Measurements from ENCODE around the gene MYO18A.

MYO18A gene

GRCh38 chr17:29121442-29121841, 58.8 kb downstream of the MYO18A start:
- no peak overlapping the region for H3K23ac ChIP-seq (ENCODE audit: low read length in 2 of 2)
- H2AFZ ChIP-seq (ENCODE audit: low read depth, low read length): no peak overlapping the region
- H2BK5ac ChIP-seq (ENCODE audit: low read depth, low read length, poor library complexity, severe bottlenecking): no peak overlapping the region
- H3K4ac ChIP-seq (ENCODE audit: low read depth in 1 of 2, low read length in 2 of 2): no peak overlapping the region
- H3K79me1 ChIP-seq (replicated peaks; ENCODE audit: low read length, poor library complexity, severe bottlenecking): peaks cover 35% of the 10 kb centered on the region
- no peak overlapping the region for H4K91ac ChIP-seq (ENCODE audit: low read length)
- H3K36me3 ChIP-seq (ENCODE audit: control insufficient read depth in 1 of 2, insufficient read depth in 2 of 2, low read depth in 1 of 2, low read length in 2 of 2): peaks cover 50 to 58% of the 10 kb centered on the region in 2 experiments
- H2BK12ac ChIP-seq (ENCODE audit: low read length in 2 of 2): no peak overlapping the region
- no peak overlapping the region for H4K8ac ChIP-seq (ENCODE audit: low read length)
- peaks cover 18% of the 10 kb centered on the region for H3K4me1 ChIP-seq (ENCODE audit: control insufficient read depth, insufficient read depth, low read depth, low read length)
- no peaks in the 10 kb centered on the region for H3K9me3 ChIP-seq (ENCODE audit: control insufficient read depth, low read length)
- no peak overlapping the region for H2BK120ac ChIP-seq (ENCODE audit: low read depth, low read length)
- no peaks in the 10 kb centered on the region for H3K27me3 ChIP-seq (ENCODE audit: control insufficient read depth in 1 of 2, insufficient read depth in 1 of 2, low read length in 2 of 2)
- no peak overlapping the region for H3K4me2 ChIP-seq (ENCODE audit: low read length, poor library complexity, severe bottlenecking)
- no peak overlapping the region for H2AK5ac ChIP-seq (ENCODE audit: low read length, severe bottlenecking)
- WGBS: 93% methylated on average over 10 of the region's 10 CpGs
- H3K27ac ChIP-seq (ENCODE audit: low read length, poor library complexity, severe bottlenecking): no peak overlapping the region
- no peak overlapping the region for H3K14ac ChIP-seq (ENCODE audit: low read length in 2 of 2)
- no peak overlapping the region for H3K18ac ChIP-seq (ENCODE audit: low read depth in 1 of 2, low read length in 2 of 2)
- DNase-seq: no peak
- no peak overlapping the region for H3K4me3 ChIP-seq (ENCODE audit: insufficient read depth in 1 of 2, low read depth in 1 of 2, low read length in 2 of 2)
- no peak overlapping the region for H3K9ac ChIP-seq (ENCODE audit: low read length)
- H2BK15ac ChIP-seq (ENCODE audit: low read depth, poor library complexity, severe bottlenecking): no peak overlapping the region

GRCh38 chr17:29120433-29120832, 59.8 kb downstream of the MYO18A start:
- Histone ChIP-seq H2BK15ac (ENCODE audit: low read depth, poor library complexity, severe bottlenecking) (no peak overlapping the region), H3K9me3 (ENCODE audit: control insufficient read depth, low read length) (no peaks in the 10 kb centered on the region), H3K36me3 (ENCODE audit: control insufficient read depth in 1 of 2, insufficient read depth in 2 of 2, low read depth in 1 of 2, low read length in 2 of 2) (peaks cover 55 to 67% of the 10 kb centered on the region in 2 experiments), H3K4me1 (ENCODE audit: control insufficient read depth, insufficient read depth, low read depth, low read length) (peaks cover 28% of the 10 kb centered on the region), H4K8ac (ENCODE audit: low read length) (no peak overlapping the region), H3K9ac (ENCODE audit: low read length) (no peak overlapping the region), H3K4me3 (ENCODE audit: insufficient read depth in 1 of 2, low read depth in 1 of 2, low read length in 2 of 2) (no peak overlapping the region), H3K4ac (ENCODE audit: low read depth in 1 of 2, low read length in 2 of 2) (no peak overlapping the region), H2BK5ac (ENCODE audit: low read depth, low read length, poor library complexity, severe bottlenecking) (no peak overlapping the region), H2AK5ac (ENCODE audit: low read length, severe bottlenecking) (no peak overlapping the region), H3K4me2 (ENCODE audit: low read length, poor library complexity, severe bottlenecking) (no peak overlapping the region), H3K14ac (ENCODE audit: low read length in 2 of 2) (no peak overlapping the region), H3K27ac (ENCODE audit: low read length, poor library complexity, severe bottlenecking) (no peak overlapping the region), H3K18ac (ENCODE audit: low read depth in 1 of 2, low read length in 2 of 2) (no peak overlapping the region), H3K79me1 (replicated peaks; ENCODE audit: low read length, poor library complexity, severe bottlenecking) (peaks cover 29% of the 10 kb centered on the region), H3K23ac (ENCODE audit: low read length in 2 of 2) (no peak overlapping the region), H2BK120ac (ENCODE audit: low read depth, low read length) (no peak overlapping the region), H2BK12ac (ENCODE audit: low read length in 2 of 2) (no peak overlapping the region), H2AFZ (ENCODE audit: low read depth, low read length) (no peak overlapping the region), H3K27me3 (ENCODE audit: control insufficient read depth in 1 of 2, insufficient read depth in 1 of 2, low read length in 2 of 2) (no peaks in the 10 kb centered on the region), H4K91ac (ENCODE audit: low read length) (no peak overlapping the region)
- DNase-seq: no peak
- 93% methylated on average over 2 of the region's 2 CpGs for WGBS

GRCh38 chr17:29119265-29119664, 60.9 kb downstream of the MYO18A start:
- Histone ChIP-seq H4K8ac (ENCODE audit: low read length) (no peak overlapping the region), H3K4me2 (ENCODE audit: low read length, poor library complexity, severe bottlenecking) (no peak overlapping the region), H3K4me3 (ENCODE audit: insufficient read depth in 1 of 2, low read depth in 1 of 2, low read length in 2 of 2) (no peak overlapping the region), H3K4me1 (ENCODE audit: control insufficient read depth, insufficient read depth, low read depth, low read length) (peaks cover 24% of the 10 kb centered on the region), H3K9me3 (ENCODE audit: control insufficient read depth, low read length) (no peaks in the 10 kb centered on the region), H3K27me3 (ENCODE audit: control insufficient read depth in 1 of 2, insufficient read depth in 1 of 2, low read length in 2 of 2) (no peaks in the 10 kb centered on the region), H3K36me3 (ENCODE audit: control insufficient read depth in 1 of 2, insufficient read depth in 2 of 2, low read depth in 1 of 2, low read length in 2 of 2) (peaks cover 66 to 78% of the 10 kb centered on the region in 2 experiments), H2BK12ac (ENCODE audit: low read length in 2 of 2) (no peak overlapping the region), H3K79me1 (replicated peaks; ENCODE audit: low read length, poor library complexity, severe bottlenecking) (peaks cover 19% of the 10 kb centered on the region), H4K91ac (ENCODE audit: low read length) (no peak overlapping the region), H3K4ac (ENCODE audit: low read depth in 1 of 2, low read length in 2 of 2) (no peak overlapping the region), H2BK5ac (ENCODE audit: low read depth, low read length, poor library complexity, severe bottlenecking) (no peak overlapping the region), H3K18ac (ENCODE audit: low read depth in 1 of 2, low read length in 2 of 2) (no peak overlapping the region), H3K27ac (ENCODE audit: low read length, poor library complexity, severe bottlenecking) (no peak overlapping the region), H3K23ac (ENCODE audit: low read length in 2 of 2) (no peak overlapping the region), H2BK120ac (ENCODE audit: low read depth, low read length) (no peak overlapping the region), H3K9ac (ENCODE audit: low read length) (no peak overlapping the region), H2BK15ac (ENCODE audit: low read depth, poor library complexity, severe bottlenecking) (no peak overlapping the region), H2AFZ (ENCODE audit: low read depth, low read length) (no peak overlapping the region), H2AK5ac (ENCODE audit: low read length, severe bottlenecking) (no peak overlapping the region), H3K14ac (ENCODE audit: low read length in 2 of 2) (no peak overlapping the region)
- 92% methylated on average over 4 of the region's 6 CpGs for WGBS
- DNase-seq: no peak

- Histone ChIP-seq H3K4ac (ENCODE audit: low read depth in 1 of 2, low read length in 2 of 2) (no peak overlapping the region), H3K9me3 (ENCODE audit: control insufficient read depth, low read length) (no peaks in the 10 kb centered on the region), H3K36me3 (ENCODE audit: control insufficient read depth in 1 of 2, insufficient read depth in 2 of 2, low read depth in 1 of 2, low read length in 2 of 2) (peaks cover 72% of the 10 kb centered on the region in 2 experiments), H3K4me3 (ENCODE audit: insufficient read depth in 1 of 2, low read depth in 1 of 2, low read length in 2 of 2) (no peak overlapping the region), H3K27me3 (ENCODE audit: control insufficient read depth in 1 of 2, insufficient read depth in 1 of 2, low read length in 2 of 2) (no peaks in the 10 kb centered on the region), H2BK15ac (ENCODE audit: low read depth, poor library complexity, severe bottlenecking) (no peak overlapping the region), H4K91ac (ENCODE audit: low read length) (no peak overlapping the region), H3K18ac (ENCODE audit: low read depth in 1 of 2, low read length in 2 of 2) (no peak overlapping the region), H3K9ac (ENCODE audit: low read length) (no peak overlapping the region), H4K8ac (ENCODE audit: low read length) (no peak overlapping the region), H3K23ac (ENCODE audit: low read length in 2 of 2) (no peak overlapping the region), H3K4me2 (ENCODE audit: low read length, poor library complexity, severe bottlenecking) (no peak overlapping the region), H3K14ac (ENCODE audit: low read length in 2 of 2) (no peak overlapping the region), H2BK5ac (ENCODE audit: low read depth, low read length, poor library complexity, severe bottlenecking) (no peak overlapping the region), H3K79me1 (replicated peaks; ENCODE audit: low read length, poor library complexity, severe bottlenecking) (peaks cover 6% of the 10 kb centered on the region), H2AK5ac (ENCODE audit: low read length, severe bottlenecking) (no peak overlapping the region), H2BK12ac (ENCODE audit: low read length in 2 of 2) (no peak overlapping the region), H2BK120ac (ENCODE audit: low read depth, low read length) (no peak overlapping the region), H2AFZ (ENCODE audit: low read depth, low read length) (no peak overlapping the region), H3K27ac (ENCODE audit: low read length, poor library complexity, severe bottlenecking) (no peak overlapping the region), H3K4me1 (ENCODE audit: control insufficient read depth, insufficient read depth, low read depth, low read length) (peaks cover 42% of the 10 kb centered on the region)
- peak; percentile 52 for DNase-seq
- WGBS: 50% methylated on average over 25 of the region's 26 CpGs
These were observed 63.1 kb downstream of the MYO18A start for GRCh38 chr17:29116804-29117753.

All from mesenchymal stem cell (in vitro differentiated cells and primary cell).